Measurements from ENCODE around the gene ZNF772.
A peak's percentile ranks its signal among the peaks of the same experiment; 100 is the strongest.
"Not testable (repeated sequence)": the region's sequence is repeated elsewhere in the genome, so short reads cannot be mapped to it uniquely, and the experiment has no call there.

ZNF772 gene

DNA sequence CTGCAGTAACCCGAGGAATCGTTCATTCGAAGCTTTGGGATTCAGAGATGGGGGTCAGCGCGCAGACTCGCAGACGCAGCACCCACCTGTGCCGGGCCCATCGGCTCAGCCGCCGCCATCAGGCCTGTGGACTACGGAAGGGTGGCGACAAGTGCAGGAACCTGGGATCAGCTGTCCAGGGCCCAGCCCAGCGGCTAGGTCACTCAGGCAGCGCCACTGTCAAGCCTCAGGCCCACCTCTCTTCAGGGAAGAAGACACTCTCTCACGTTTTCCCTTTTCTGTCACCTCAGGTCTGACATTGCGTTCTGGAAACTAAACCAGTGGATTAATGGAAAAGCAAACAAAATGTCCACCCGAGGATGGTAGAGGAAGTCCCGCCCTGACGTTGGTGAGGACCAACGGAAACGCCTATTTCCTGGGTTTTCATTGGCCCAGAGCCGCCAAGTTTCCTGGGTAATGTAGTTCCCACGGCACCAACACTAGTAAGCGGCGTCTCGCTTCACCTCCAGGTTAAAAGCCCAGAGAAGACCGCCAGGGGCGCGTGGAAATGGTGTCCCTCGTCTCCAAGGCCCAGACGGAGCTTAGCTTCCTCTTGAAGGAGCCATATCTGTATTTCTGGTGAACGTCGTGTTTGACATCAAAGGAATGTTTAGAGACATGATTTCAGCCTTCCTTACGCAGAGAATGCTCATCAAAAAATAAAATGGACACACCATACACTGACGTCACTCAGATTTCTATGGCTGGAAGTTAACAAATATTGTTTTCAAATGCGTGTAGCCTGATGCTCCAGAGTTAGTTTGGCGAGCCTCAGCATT is at the start of gene ZNF772:
Gene ZNF772 (minus strand): TSS at position 376 of the 818 bp plus-strand sequence. CDS start 257 bp downstream, at position 119.
- peak; percentile 9; the same call in 1 of the 2 replicates for TF ChIP-seq POLR2A (IDR thresholded peaks at IDR 0.05; ENCODE audit: low read depth, low read length)
- FAIRE-seq (no peak), DNase-seq (ENCODE audit: insufficient read length, low spot score) (peak; percentile 90)

- not testable (repeated sequence) for DNase-seq (ENCODE audit: insufficient read length, low spot score); FAIRE-seq
These were observed 40.7 kb upstream of the ZNF772 start for GRCh38 chr19:57518021-57518420.

DNA sequence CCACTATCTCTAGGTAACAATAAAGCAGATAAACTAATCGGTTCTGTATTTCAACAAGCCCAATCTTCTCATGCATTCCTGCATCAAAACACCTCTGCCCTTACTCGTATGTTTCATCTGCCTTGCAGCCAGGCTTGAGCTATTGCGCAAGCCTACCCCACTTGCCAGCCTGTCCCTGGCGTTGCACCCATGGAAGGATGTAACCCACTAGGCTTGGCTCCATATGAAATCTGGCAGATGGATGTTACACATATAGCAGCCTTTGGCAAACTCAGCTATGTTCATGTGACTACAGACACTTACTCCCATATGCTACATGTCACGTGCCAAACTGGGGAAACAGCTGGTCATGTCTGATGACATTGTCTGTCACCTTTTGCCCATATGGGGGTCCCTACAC is 37.9 kb upstream of the ZNF772 start:
- no peak for FAIRE-seq

GRCh38 chr19:57512845-57513244 is 35.5 kb upstream of the ZNF772 start:
- no peak for DNase-seq (ENCODE audit: insufficient read length, low spot score)
- no peak for FAIRE-seq
- TF ChIP-seq POLR2A (IDR thresholded peaks at IDR 0.05; ENCODE audit: low read depth, low read length): no peak

More for the DNA sequence above, 37.9 kb upstream of the ZNF772 start:
- TF ChIP-seq POLR2A (IDR thresholded peaks at IDR 0.05; ENCODE audit: low read depth, low read length): no peak
- DNase-seq (ENCODE audit: insufficient read length, low spot score): no peak

- no peak for TF ChIP-seq POLR2A (IDR thresholded peaks at IDR 0.05; ENCODE audit: low read depth, low read length)
- DNase-seq (ENCODE audit: insufficient read length, low spot score) (no peak), FAIRE-seq (no peak)
These were observed 34.1 kb upstream of the ZNF772 start for GRCh38 chr19:57511484-57511883.

DNA sequence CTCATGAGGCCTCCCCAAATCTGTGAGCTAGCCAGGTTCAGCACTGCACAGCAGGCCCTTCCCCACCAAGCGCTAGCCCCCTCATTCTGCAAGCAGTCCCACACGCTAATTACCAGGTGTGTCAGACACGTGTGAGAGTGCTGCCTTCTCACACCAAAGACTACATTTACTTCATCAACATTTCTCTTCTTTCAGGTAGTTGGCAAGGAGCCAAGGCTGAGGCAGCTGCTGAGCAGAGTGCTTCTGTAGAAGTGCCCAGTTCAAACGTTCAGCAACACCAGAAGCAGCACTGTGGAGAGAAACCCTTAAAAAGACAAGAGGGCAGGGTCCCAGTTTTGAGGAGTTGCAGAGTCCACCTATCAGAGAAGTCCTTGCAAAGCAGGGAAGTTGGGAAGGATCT is 28.8 kb upstream of the ZNF772 start:
- FAIRE-seq: no peak
- no peak for TF ChIP-seq POLR2A (IDR thresholded peaks at IDR 0.05; ENCODE audit: low read depth, low read length)
- no peak for DNase-seq (ENCODE audit: insufficient read length, low spot score)

DNA sequence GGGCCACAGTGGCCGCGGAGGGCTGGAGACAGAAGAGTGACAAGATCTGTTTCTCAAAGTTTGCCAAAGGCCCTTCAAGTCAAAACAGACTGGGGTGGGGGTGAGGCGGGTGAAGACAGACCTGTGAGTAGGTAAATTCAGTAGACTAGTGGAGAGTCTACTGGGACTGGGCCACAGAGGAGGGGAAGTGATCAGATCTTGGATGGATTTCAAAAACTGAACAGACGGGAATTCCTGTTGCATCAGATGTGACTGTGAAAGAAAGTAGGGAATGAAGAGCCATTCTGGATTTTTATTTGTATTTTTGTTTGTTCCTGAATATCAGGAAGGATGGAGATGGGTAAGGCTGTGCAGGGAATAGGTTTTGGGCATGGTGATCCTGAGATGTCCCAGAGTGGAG is 23.0 kb upstream of the ZNF772 start:
- not testable (repeated sequence) for DNase-seq (ENCODE audit: insufficient read length, low spot score); FAIRE-seq

GRCh38 chr19:57499680-57500395 is 22.5 kb upstream of the ZNF772 start, which contains the start of gene ZNF773:
Gene ZNF773, plus strand, starts transcription at chr19:57499938. Its CDS starts 143 bp downstream, at chr19:57500081.
- DNase-seq (ENCODE audit: insufficient read length, low spot score): peak; percentile 98
- peak; percentile 27 for FAIRE-seq
- peak; percentile 98 for TF ChIP-seq POLR2A (IDR thresholded peaks at IDR 0.05; ENCODE audit: low read depth, low read length)

GRCh38 chr19:57499332-57499679 is 21.9 kb upstream of the ZNF772 start:
- not testable (repeated sequence) for FAIRE-seq; DNase-seq (ENCODE audit: insufficient read length, low spot score)

- not testable (repeated sequence) for DNase-seq (ENCODE audit: insufficient read length, low spot score); FAIRE-seq
These were observed 10.9 kb upstream of the ZNF772 start for GRCh38 chr19:57488299-57488644.

GRCh38 chr19:57487477-57488298 is 10.3 kb upstream of the ZNF772 start, which contains the start of gene ZNF419:
Gene ZNF419, plus strand, starts transcription at chr19:57487750. Its CDS starts 201 bp downstream, at chr19:57487951.
- peak; percentile 67 for TF ChIP-seq POLR2A (IDR thresholded peaks at IDR 0.05; ENCODE audit: low read depth, low read length)
- not testable (repeated sequence) for FAIRE-seq
- DNase-seq (ENCODE audit: insufficient read length, low spot score): peak; percentile 99

DNA sequence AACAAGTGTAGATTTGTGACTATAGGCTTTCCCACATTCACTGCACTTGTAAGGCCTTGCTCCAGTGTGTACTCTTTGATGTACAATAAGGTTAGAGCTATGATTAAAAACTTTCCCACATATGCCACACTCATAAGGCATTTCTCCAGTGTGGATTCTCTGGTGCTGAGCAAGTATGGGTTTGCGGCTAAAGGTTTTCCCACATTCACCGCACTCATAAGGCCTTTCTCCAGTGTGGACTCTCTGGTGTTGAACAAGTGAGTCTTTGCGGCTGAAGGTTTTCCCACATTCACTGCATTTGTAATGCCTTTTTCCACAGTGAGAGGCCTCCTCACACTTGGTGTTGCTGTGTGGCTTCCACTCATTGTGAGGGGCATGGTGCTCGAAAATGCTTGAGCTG is 3.7 kb downstream of the ZNF772 start:
- DNase-seq (ENCODE audit: insufficient read length, low spot score) (no peak), FAIRE-seq (no peak)
- no peak for TF ChIP-seq POLR2A (IDR thresholded peaks at IDR 0.05; ENCODE audit: low read depth, low read length)

DNA sequence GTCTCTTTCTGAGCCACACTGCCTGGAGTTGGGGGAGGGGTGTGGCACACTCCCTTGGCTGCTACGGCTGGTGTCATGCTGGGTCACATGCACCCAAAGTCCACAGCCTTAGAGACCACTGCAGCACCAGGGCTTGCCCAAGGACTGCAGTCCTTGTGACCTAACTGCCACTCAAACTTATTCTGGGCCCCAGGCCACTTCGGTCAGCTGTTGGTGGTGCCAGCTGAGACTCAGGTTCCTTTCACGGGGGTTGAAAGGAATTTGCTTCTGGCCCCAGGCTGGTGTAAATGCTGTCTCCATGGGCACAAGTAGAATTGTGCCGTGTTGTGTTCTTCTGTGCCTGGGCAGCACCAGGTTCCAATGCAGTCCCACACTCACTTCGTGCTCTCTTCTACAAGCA is 10.9 kb downstream of the ZNF772 start:
- DNase-seq (ENCODE audit: insufficient read length, low spot score) (no peak), FAIRE-seq (no peak)
- TF ChIP-seq POLR2A (IDR thresholded peaks at IDR 0.05; ENCODE audit: low read depth, low read length): no peak
